Measurements from ENCODE around the gene AKR1A1.

The AKR1A1 gene

DNA sequence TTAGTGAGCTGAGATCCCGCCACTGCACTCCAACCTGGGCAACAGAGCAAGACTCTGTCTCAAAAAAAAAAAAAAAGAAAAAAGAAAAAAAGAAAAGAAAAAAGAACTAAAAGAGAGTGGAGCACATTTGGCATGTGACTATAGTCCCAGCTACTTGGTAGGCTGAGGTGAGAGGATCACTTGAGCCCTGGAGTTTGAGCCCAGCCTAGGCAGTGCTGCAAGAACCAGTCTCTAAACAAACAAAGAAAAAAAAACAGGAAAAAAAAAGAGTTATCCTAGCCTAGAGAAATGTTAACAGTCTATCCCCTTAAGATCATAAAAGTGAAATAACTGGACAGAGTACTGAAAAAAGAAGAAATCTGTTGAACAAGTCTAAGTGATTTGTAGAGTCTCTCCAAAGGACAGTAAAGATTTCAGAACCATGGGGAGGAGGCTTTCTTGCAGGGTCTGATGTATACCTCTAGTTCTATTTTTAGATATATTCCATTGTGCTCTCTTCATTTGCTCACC, 24.4 kb upstream of the AKR1A1 start:
- no peaks in the 10 kb centered on the region for H4K20me1 ChIP-seq (ENCODE audit: insufficient read depth, low read length)

GRCh38 chr1:45530632-45531135, 19.9 kb upstream of the AKR1A1 start:
- H3F3A ChIP-seq (ENCODE audit: insufficient read depth, low read length) = no peaks in the 10 kb centered on the region
- H3K4me1 ChIP-seq (ENCODE audit: insufficient read depth, low read length, severe bottlenecking) = no peaks in the 10 kb centered on the region
- no peak overlapping the region for H3K27ac ChIP-seq (ENCODE audit: low read depth, low read length, poor library complexity, severe bottlenecking)
- no peaks in the 10 kb centered on the region for H3K9me2 ChIP-seq (ENCODE audit: low read depth, low read length)
- TF ChIP-seq EZH2 (IDR thresholded peaks at IDR 0.05; ENCODE audit: borderline replicate concordance, low read length) (no peak), CTCF (IDR thresholded peaks at IDR 0.05; ENCODE audit: low read length) (no peak)
- H3K36me3 ChIP-seq (ENCODE audit: insufficient read depth, low read length) = no peaks in the 10 kb centered on the region
- no peaks in the 10 kb centered on the region for H3K79me2 ChIP-seq (ENCODE audit: insufficient read depth, low read length)
- no peaks in the 10 kb centered on the region for H3K9me3 ChIP-seq (ENCODE audit: low read length)
- H3K9ac ChIP-seq (ENCODE audit: low read length) = no peak overlapping the region
- H4K20me1 ChIP-seq (ENCODE audit: insufficient read depth, low read length) = no peaks in the 10 kb centered on the region
- H3K27me3 ChIP-seq (ENCODE audit: insufficient read depth, low read length) = no peaks in the 10 kb centered on the region
- no peak overlapping the region for H3K4me3 ChIP-seq (ENCODE audit: low read depth, low read length, poor library complexity, severe bottlenecking)
- H3K4me2 ChIP-seq (ENCODE audit: low read length) = no peak overlapping the region
- H2AFZ ChIP-seq (ENCODE audit: low read length) = no peak overlapping the region

More for the DNA sequence above, 24.4 kb upstream of the AKR1A1 start:
- peaks cover 4% of the 10 kb centered on the region; the same call in 1 of the 2 replicates for H3K36me3 ChIP-seq (ENCODE audit: insufficient read depth, low read length)
- H3K4me3 ChIP-seq (ENCODE audit: low read depth, low read length, poor library complexity, severe bottlenecking) = no peak overlapping the region
- no peak overlapping the region for H3K9ac ChIP-seq (ENCODE audit: low read length)
- H3K9me3 ChIP-seq (ENCODE audit: low read length) = no peaks in the 10 kb centered on the region
- H3K4me1 ChIP-seq (ENCODE audit: insufficient read depth, low read length, severe bottlenecking) = peaks cover 8% of the 10 kb centered on the region
- H3K27ac ChIP-seq (ENCODE audit: low read depth, low read length, poor library complexity, severe bottlenecking) = no peak overlapping the region
- no peak overlapping the region for H2AFZ ChIP-seq (ENCODE audit: low read length)
- TF ChIP-seq EZH2 (IDR thresholded peaks at IDR 0.05; ENCODE audit: borderline replicate concordance, low read length) (no peak), CTCF (IDR thresholded peaks at IDR 0.05; ENCODE audit: low read length) (no peak)
- peaks cover 4% of the 10 kb centered on the region for H3K79me2 ChIP-seq (ENCODE audit: insufficient read depth, low read length)
- H3K9me2 ChIP-seq (ENCODE audit: low read depth, low read length) = no peaks in the 10 kb centered on the region
- no peak overlapping the region for H3K4me2 ChIP-seq (ENCODE audit: low read length)
- H3F3A ChIP-seq (ENCODE audit: insufficient read depth, low read length) = no peaks in the 10 kb centered on the region
- no peaks in the 10 kb centered on the region for H3K27me3 ChIP-seq (ENCODE audit: insufficient read depth, low read length)

- Histone ChIP-seq H2AFZ (ENCODE audit: low read length) (no peak overlapping the region), H3K4me3 (ENCODE audit: low read depth, low read length, poor library complexity, severe bottlenecking) (no peak overlapping the region), H3K27ac (ENCODE audit: low read depth, low read length, poor library complexity, severe bottlenecking) (no peak overlapping the region), H3K9ac (ENCODE audit: low read length) (no peak overlapping the region), H3K79me2 (ENCODE audit: insufficient read depth, low read length) (no peaks in the 10 kb centered on the region), H3K36me3 (ENCODE audit: insufficient read depth, low read length) (no peaks in the 10 kb centered on the region), H3K9me2 (ENCODE audit: low read depth, low read length) (no peaks in the 10 kb centered on the region), H3K9me3 (ENCODE audit: low read length) (no peaks in the 10 kb centered on the region), H4K20me1 (ENCODE audit: insufficient read depth, low read length) (no peaks in the 10 kb centered on the region), H3K4me2 (ENCODE audit: low read length) (no peak overlapping the region), H3F3A (ENCODE audit: insufficient read depth, low read length) (no peaks in the 10 kb centered on the region), H3K27me3 (ENCODE audit: insufficient read depth, low read length) (no peaks in the 10 kb centered on the region), H3K4me1 (ENCODE audit: insufficient read depth, low read length, severe bottlenecking) (no peaks in the 10 kb centered on the region)
- TF ChIP-seq CTCF (IDR thresholded peaks at IDR 0.05; ENCODE audit: low read length) (no peak), EZH2 (IDR thresholded peaks at IDR 0.05; ENCODE audit: borderline replicate concordance, low read length) (no peak)
Measured at GRCh38 chr1:45531873-45532272, 18.8 kb upstream of the AKR1A1 start.

All from OCI-LY1 (cell line).